Activated naive CD4-positive, alpha-beta T cell treated with anti-CD3 and anti-CD28 coated beads for 36 hours (primary cell): ENCODE measurements around the gene CIAO3. TPM values are rescaled to one million over a fixed set of nuclear protein-coding genes. Genes with fewer than 3 reads are reported as not detected.

Source experiments
- CTCF ChIA-PET: fragments of 350-600 bp; sonication (Branson Sonifier 250); formaldehyde crosslinking; loops from one replicate; lab custom pipeline; 2021; ENCODE audit warnings: antibody characterized with exemption; lab: Charles Lee
- DNase-seq: peaks from one replicate; pipeline ENCODE4 v3.0.0-alpha.2; 2020
- H3K27ac Mint-ChIP-seq: one replicate; pipeline ENCODE4 v1.8.0; 2021; ENCODE audit warnings: mild to moderate bottlenecking, mixed read lengths
- H3K27me3 Mint-ChIP-seq: one replicate; pipeline ENCODE4 v1.8.0; 2021; ENCODE audit warnings: low read depth, mixed read lengths
- H3K36me3 Mint-ChIP-seq: one replicate; pipeline ENCODE4 v1.8.0; 2021; ENCODE audit warnings: low read depth, mixed read lengths
- H3K4me1 Mint-ChIP-seq: one replicate; pipeline ENCODE4 v1.8.0; 2021; ENCODE audit warnings: low read depth, mixed read lengths
- H3K4me3 Mint-ChIP-seq: one replicate; pipeline ENCODE4 v1.8.0; 2021; ENCODE audit warnings: mild to moderate bottlenecking, moderate library complexity, mixed read lengths
- H3K9me3 Mint-ChIP-seq: one replicate; pipeline ENCODE4 v1.8.0; 2021; ENCODE audit warnings: mixed read lengths
- intact Hi-C: fragments of 100-400 bp; cut with micrococcal nuclease; formaldehyde crosslinking; loops from one replicate; pipeline ENCODE4 v1.15.1; 2023
- total RNA-seq, 2 experiments: library from RNA; stranded (reverse); gene quantifications; one replicate each; pipeline ENCODE4 v1.2.3, GENCODE V29; 2021

CIAO3 gene
- total RNA-seq, 2 experiments from 2014 or later: 32.7 to 34.3 TPM

DNA sequence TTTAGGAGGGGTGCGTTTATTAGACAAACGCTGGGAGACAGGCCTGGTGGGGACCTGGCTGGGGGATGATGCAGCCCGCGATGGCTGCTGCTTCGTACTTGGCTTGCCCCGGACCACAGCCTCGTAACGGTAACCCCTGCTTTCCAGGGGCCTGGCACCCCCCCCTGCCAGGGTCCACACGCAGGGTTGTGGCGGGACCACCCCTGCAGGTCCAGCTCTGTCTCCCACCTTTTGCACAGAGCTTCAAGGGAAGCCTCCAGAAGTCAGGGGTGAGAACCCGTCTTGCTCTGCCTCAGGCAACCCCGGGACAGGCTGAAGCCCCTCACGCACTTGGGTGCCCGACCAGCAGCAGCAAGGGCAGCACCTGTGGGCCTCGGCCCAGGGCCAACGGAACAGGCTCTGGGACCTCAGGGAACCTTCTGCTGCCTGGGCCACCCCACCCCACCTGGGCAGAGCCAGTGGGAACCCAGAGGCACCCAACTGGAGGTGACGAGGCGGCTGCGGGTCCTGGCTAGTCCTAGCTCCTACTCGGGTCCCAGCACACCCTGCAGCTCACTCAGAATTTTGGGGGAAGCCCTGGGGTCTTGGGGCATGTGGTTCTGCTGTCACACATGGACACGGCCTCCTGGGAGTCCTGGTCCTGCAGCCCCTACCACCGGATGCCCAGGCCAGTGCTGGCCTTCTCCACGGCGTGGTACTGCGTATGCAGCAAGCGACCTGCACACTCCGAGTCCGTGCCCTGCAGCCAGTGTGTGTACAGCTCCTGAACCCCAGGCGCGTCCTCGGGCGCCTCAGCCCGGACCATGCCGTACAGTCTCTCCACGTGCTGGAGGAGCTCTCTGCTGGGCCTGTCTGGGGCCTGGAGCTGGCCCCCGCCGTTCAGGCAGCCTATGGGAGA is 10.8 kb downstream of the CIAO3 start:
- Mint-ChIP-seq H3K4me1 (peaks cover 2% of the 10 kb centered on the region), H3K27me3 (no peaks in the 10 kb centered on the region), H3K9me3 (no peaks in the 10 kb centered on the region), H3K36me3 (peaks cover 5% of the 10 kb centered on the region), H3K27ac (no peak overlapping the region), H3K4me3 (no peak overlapping the region)
- intact Hi-C loops: no loop called here
- no peak for DNase-seq
- CTCF ChIA-PET: interaction anchor here (0.7 to 2.2 kb wide), 2 partner anchors 10 to 18 kb away, joined by 3 to 8 read pairs; no protein-coding TSS in a partner anchor

GRCh38 chr16:728890-729744 is 11.7 kb downstream of the CIAO3 start:
- CTCF ChIA-PET: interaction anchor here (0.7 kb wide), 1 partner anchor 9 kb away, joined by 3 read pairs; no protein-coding TSS in a partner anchor
- no peak for DNase-seq
- intact Hi-C loops: no loop called here
- H3K27me3 Mint-ChIP-seq: no peaks in the 10 kb centered on the region
- H3K27ac Mint-ChIP-seq: no peak overlapping the region
- H3K4me3 Mint-ChIP-seq: peak overlapping the region; percentile 42
- no peaks in the 10 kb centered on the region for H3K9me3 Mint-ChIP-seq
- H3K4me1 Mint-ChIP-seq: peaks cover 2% of the 10 kb centered on the region
- H3K36me3 Mint-ChIP-seq: peaks cover 2% of the 10 kb centered on the region

- Mint-ChIP-seq H3K36me3 (peaks cover 2% of the 10 kb centered on the region), H3K27ac (no peak overlapping the region), H3K9me3 (no peaks in the 10 kb centered on the region), H3K27me3 (no peaks in the 10 kb centered on the region), H3K4me3 (peak overlapping the region; percentile 42), H3K4me1 (peaks cover 4% of the 10 kb centered on the region)
- CTCF ChIA-PET: no interaction called here
- DNase-seq: peak; percentile 48
- intact Hi-C loops: no loop called here
These were observed 12.5 kb downstream of the CIAO3 start for GRCh38 chr16:728131-728889.

- CTCF ChIA-PET: interaction anchor here (1.2 to 1.5 kb wide), 2 partner anchors 8 to 14 kb away, joined by 3 read pairs; no protein-coding TSS in a partner anchor
- H3K4me1 Mint-ChIP-seq: peaks cover 4% of the 10 kb centered on the region
- peak; percentile 37 for DNase-seq
- no peaks in the 10 kb centered on the region for H3K9me3 Mint-ChIP-seq
- peak overlapping the region; percentile 57 for H3K4me3 Mint-ChIP-seq
- no peaks in the 10 kb centered on the region for H3K36me3 Mint-ChIP-seq
- H3K27me3 Mint-ChIP-seq: no peaks in the 10 kb centered on the region
- intact Hi-C loops: no loop called here
- H3K27ac Mint-ChIP-seq: no peak overlapping the region
These were observed 13.4 kb downstream of the CIAO3 start for GRCh38 chr16:727291-727977.

DNA sequence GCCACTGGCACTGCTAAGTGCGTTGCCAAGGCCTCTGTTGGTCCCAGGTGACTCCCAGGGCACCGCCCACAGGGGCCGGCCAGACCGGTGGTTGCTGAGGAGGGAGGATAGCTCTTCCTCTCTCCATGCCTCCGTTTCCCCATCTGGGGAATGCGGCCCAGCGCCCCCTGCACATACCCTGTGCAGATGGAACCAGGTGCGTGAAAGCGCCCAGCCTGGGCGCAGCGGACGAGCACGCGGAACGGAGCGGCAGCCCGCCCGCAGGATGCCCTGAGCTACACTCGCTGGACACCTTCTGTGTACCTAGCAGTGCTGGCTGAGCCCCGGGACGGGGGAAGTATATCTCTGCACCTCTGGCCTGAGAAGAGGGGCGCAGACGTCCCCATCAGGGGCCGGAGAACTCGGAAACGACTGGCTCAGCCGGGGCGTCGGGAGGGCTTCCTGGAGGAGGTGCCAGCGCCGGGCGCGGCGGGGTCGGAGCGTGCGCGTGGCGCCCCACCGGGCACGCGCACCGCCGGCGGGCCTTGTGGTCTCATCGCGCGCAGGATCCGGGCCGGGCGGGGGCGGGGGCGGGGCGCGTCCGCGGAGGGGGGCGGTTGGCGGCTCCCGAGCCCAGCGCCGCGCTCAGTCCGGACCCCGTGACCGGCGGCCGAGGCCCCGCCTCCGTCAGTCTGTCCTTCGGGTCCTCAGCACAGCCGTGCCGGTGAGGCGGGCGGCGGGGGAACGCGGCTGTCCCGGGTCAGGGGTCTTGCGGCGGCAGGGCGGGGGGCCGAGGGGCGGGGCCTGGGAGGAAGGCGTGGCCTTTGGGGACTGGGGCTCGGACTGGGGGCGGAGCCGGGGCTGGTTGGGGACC is 14.1 kb downstream of the CIAO3 start, which contains the start of the genes CCDC78 and HAGHL:
Gene CCDC78, minus strand, starts transcription at position 6 of the 853 bp plus-strand sequence. CDS start 76 bp downstream, outside the sequence.
Gene HAGHL, plus strand, starts transcription at position 669 of the 853 bp plus-strand sequence. CDS start 404 bp downstream, outside the sequence.
- H3K4me3 Mint-ChIP-seq: peak within 1 kb of the TSS; percentile 64
- peak; percentile 50 for DNase-seq
- no peaks in the 10 kb centered on the region for H3K27me3 Mint-ChIP-seq
- peaks cover 4% of the 10 kb centered on the region for H3K4me1 Mint-ChIP-seq
- CTCF ChIA-PET: interaction anchor here (0.8 to 2.5 kb wide), 4 partner anchors 9 to 15 kb away, joined by 3 to 14 read pairs (median 3); no protein-coding TSS in a partner anchor
- H3K9me3 Mint-ChIP-seq: no peaks in the 10 kb centered on the region
- intact Hi-C loops: no loop called here
- H3K36me3 Mint-ChIP-seq: no peaks in the 10 kb centered on the region
- H3K27ac Mint-ChIP-seq: no peak within 1 kb of the TSS

GRCh38 chr16:726188-726437 is 14.7 kb downstream of the CIAO3 start:
- no peak for DNase-seq
- Mint-ChIP-seq H3K4me1 (peaks cover 4% of the 10 kb centered on the region), H3K9me3 (no peaks in the 10 kb centered on the region), H3K27ac (no peak overlapping the region), H3K27me3 (no peaks in the 10 kb centered on the region), H3K36me3 (no peaks in the 10 kb centered on the region), H3K4me3 (peak overlapping the region; percentile 64)
- CTCF ChIA-PET: interaction anchor here (0.8 to 2.5 kb wide), 3 partner anchors 10 to 16 kb away, joined by 3 to 14 read pairs (median 3); no protein-coding TSS in a partner anchor
- intact Hi-C loops: no loop called here

- CTCF ChIA-PET: interaction anchor here (0.8 to 2.5 kb wide), 3 partner anchors 9 to 16 kb away, joined by 3 to 14 read pairs (median 6); partner anchors contain the start of gene CIAO3
- no peaks in the 10 kb centered on the region for H3K27me3 Mint-ChIP-seq
- peaks cover 4% of the 10 kb centered on the region for H3K4me1 Mint-ChIP-seq
- no peaks in the 10 kb centered on the region for H3K9me3 Mint-ChIP-seq
- no peaks in the 10 kb centered on the region for H3K36me3 Mint-ChIP-seq
- H3K4me3 Mint-ChIP-seq: peak overlapping the region; percentile 12
- intact Hi-C loops: no loop called here
- no peak for DNase-seq
- no peak overlapping the region for H3K27ac Mint-ChIP-seq
These were observed 15.2 kb downstream of the CIAO3 start for GRCh38 chr16:725463-726187.

- intact Hi-C loops: no loop called here
- H3K4me3 Mint-ChIP-seq: no peak overlapping the region
- no peaks in the 10 kb centered on the region for H3K27me3 Mint-ChIP-seq
- no peak overlapping the region for H3K27ac Mint-ChIP-seq
- DNase-seq: no peak
- peaks cover 8% of the 10 kb centered on the region for H3K4me1 Mint-ChIP-seq
- H3K9me3 Mint-ChIP-seq: no peaks in the 10 kb centered on the region
- no peaks in the 10 kb centered on the region for H3K36me3 Mint-ChIP-seq
- CTCF ChIA-PET: interaction anchor here (0.5 to 2.5 kb wide), 4 partner anchors 10 to 596 kb away, joined by 3 to 14 read pairs (median 6); partner anchors contain the start of gene CIAO3
These were observed 15.8 kb downstream of the CIAO3 start for GRCh38 chr16:725041-725376.

GRCh38 chr16:724188-725040 is 16.4 kb downstream of the CIAO3 start:
- intact Hi-C loops: loop anchor here (5.0 kb wide), 1 partner anchor 42 kb away; the partner anchor contains the start of genes JMJD8 and STUB1
- H3K9me3 Mint-ChIP-seq: no peaks in the 10 kb centered on the region
- peaks cover 13% of the 10 kb centered on the region for H3K4me1 Mint-ChIP-seq
- CTCF ChIA-PET: interaction anchor here (0.5 to 2.5 kb wide), 5 partner anchors 8 to 596 kb away, joined by 3 to 14 read pairs (median 5); partner anchors contain the start of gene CIAO3
- H3K27me3 Mint-ChIP-seq: no peaks in the 10 kb centered on the region
- no peaks in the 10 kb centered on the region for H3K36me3 Mint-ChIP-seq
- H3K27ac Mint-ChIP-seq: no peak overlapping the region
- no peak for DNase-seq
- no peak overlapping the region for H3K4me3 Mint-ChIP-seq
